HepG2 (cell line): ENCODE measurements around the gene VAPA. TPM values are rescaled to one million over a fixed set of nuclear protein-coding genes. Genes with fewer than 3 reads are reported as not detected.

Experiments
- ATAC-seq: fragments of 200-7000 bp; cut with Tn5 transposase; 3 replicates; pipeline ENCODE4 v1.9.1; 2020; ENCODE audit warnings: mild to moderate bottlenecking, moderate library complexity
- BruUV-seq: library from RNA; stranded (reverse); fragments of 400-500 nt; replicated peaks from 2 replicates; lab custom pipeline; 2021; lab: Mats Ljungman, UMichigan
- CTCF ChIA-PET: fragments of 300-600 bp; formaldehyde crosslinking; extraction: SDS; loops from one replicate; lab custom pipeline; 2021; ENCODE audit warnings: low total read pairs, inconsistent platforms, low intra/inter-chr PET ratio; lab: Yijun Ruan, JAX
- POLR2A ChIA-PET: fragments of 350-600 bp; sonication (Branson Sonifier 250); formaldehyde crosslinking; loops from one replicate; lab custom pipeline; 2020; ENCODE audit warnings: antibody characterized with exemption, inconsistent platforms; lab: Yijun Ruan, JAX
- DNase-seq: peaks from one replicate; pipeline ENCODE4 v3.0.0-alpha.2; 2015; ENCODE audit warnings: low spot score
- FAIRE-seq: peaks from 3 replicates; lab custom pipeline; 2011; peaks lifted over from hg19 to GRCh38; lab: Jason Lieb, UNC
- H2AFZ ChIP-seq: one replicate; pipeline ENCODE4 v1.6.1; 2011; ENCODE audit warnings: low read length, inconsistent platforms
- H3K27ac ChIP-seq: fragments of 300-600 bp; 3 replicates; pipeline ENCODE4 v1.8.0; 2011; ENCODE audit warnings: mixed run types, mild to moderate bottlenecking, mixed read lengths, low read length, inconsistent platforms; ENCODE audit not compliant: insufficient read depth; ENCODE audit errors: extremely low read length
- H3K27me3 ChIP-seq, 2 experiments: fragments of 200-600 bp in 1 of 2; 2 replicates in 1 of 2; 3 replicates in 1 of 2; pipeline versions ENCODE4 v1.6.0 to v1.8.0; 2011; ENCODE audit warnings: low read length in 2 of 2, mild to moderate bottlenecking in 2 of 2, moderate library complexity in 2 of 2, inconsistent platforms in 1 of 2; ENCODE audit not compliant: insufficient read depth in 2 of 2, control insufficient read depth in 1 of 2
- H3K36me3 ChIP-seq, 2 experiments: fragments of 200-600 bp in 1 of 2; replicated peaks in 1 of 2; 2 replicates in 1 of 2; 3 replicates in 1 of 2; pipeline versions ENCODE4 v1.5.1 to v1.8.0; 2011; ENCODE audit warnings: low read length in 2 of 2, inconsistent platforms in 1 of 2; ENCODE audit not compliant: insufficient read depth in 2 of 2, control insufficient read depth in 1 of 2
- H3K4me1 ChIP-seq: 2 replicates; pipeline ENCODE4 v1.5.1; 2012; ENCODE audit warnings: low read length, inconsistent platforms; ENCODE audit not compliant: insufficient read depth
- H3K4me2 ChIP-seq: 2 replicates; pipeline ENCODE4 v1.6.0; 2011; ENCODE audit warnings: low read depth, low read length, inconsistent platforms
- H3K4me3 ChIP-seq, 3 experiments: fragments of 200-600 bp in 1 of 3; sonication (generic), shearing (Covaris generic) in 1 of 3; replicated peaks in 1 of 3; 2 replicates each; pipeline ENCODE4 v1.5.1; 2011 to 2016; ENCODE audit warnings: low read length in 3 of 3, inconsistent platforms in 2 of 3, low read depth in 2 of 3, mild to moderate bottlenecking in 2 of 3, control low read depth in 1 of 3, mixed read lengths in 1 of 3; ENCODE audit not compliant: insufficient read depth in 1 of 3
- H3K79me2 ChIP-seq: one replicate; pipeline ENCODE4 v1.6.1; 2011; ENCODE audit warnings: low read length, inconsistent platforms; ENCODE audit not compliant: insufficient read depth
- H3K9ac ChIP-seq: 2 replicates; pipeline ENCODE4 v1.6.0; 2011; ENCODE audit warnings: mild to moderate bottlenecking, low read depth, low read length, inconsistent platforms; ENCODE audit not compliant: insufficient read depth
- H3K9me3 ChIP-seq: 2 replicates; pipeline ENCODE4 v1.5.1; 2012; ENCODE audit warnings: mild to moderate bottlenecking, low read length
- H4K20me1 ChIP-seq: 2 replicates; pipeline ENCODE4 v1.6.0; 2011; ENCODE audit warnings: inconsistent platforms, mild to moderate bottlenecking, low read length, moderate library complexity; ENCODE audit not compliant: insufficient read depth
- BRD4 ChIP-seq: sonication (generic); formaldehyde crosslinking; IDR thresholded peaks from 2 replicates; pipeline ENCODE4 v1.4.0; 2020; ENCODE audit warnings: missing genetic modification reagents
- CHD2 ChIP-seq: IDR thresholded peaks from 2 replicates; pipeline ENCODE4 v1.6.1; 2011; ENCODE audit warnings: low read depth, low read length, improper control_type of control experiment
- FOSL2 ChIP-seq: sonication (generic); formaldehyde crosslinking; IDR thresholded peaks from 2 replicates; pipeline ENCODE4 v1.4.0; 2020; ENCODE audit warnings: missing genetic modification reagents
- FOXO1 ChIP-seq: sonication (generic); formaldehyde crosslinking; IDR thresholded peaks from 2 replicates; pipeline ENCODE4 v1.4.0; 2020; ENCODE audit warnings: missing genetic modification reagents
- MAFF ChIP-seq: IDR thresholded peaks from 2 replicates; pipeline ENCODE4 v1.6.1; 2011; ENCODE audit warnings: low read depth, low read length, improper control_type of control experiment
- MAFK ChIP-seq, 2 experiments: IDR thresholded peaks in 1 of 2; conservative IDR thresholded peaks in 1 of 2; 2 replicates each; pipeline ENCODE4 v1.6.1; 2011; ENCODE audit warnings: improper control_type of control experiment in 2 of 2, low read length in 2 of 2
- PPARG ChIP-seq: conservative IDR thresholded peaks from 2 replicates; pipeline ENCODE4 v1.6.1; 2016; ENCODE audit warnings: missing biosample characterization, missing genetic modification reagents
- RBM22 ChIP-seq: fragments of 200-400 bp; formaldehyde crosslinking; optimal IDR thresholded peaks from 2 replicates; pipeline ENCODE3; 2017; ENCODE audit warnings: mild to moderate bottlenecking, low read length, moderate library complexity
- SP140L ChIP-seq: sonication (generic); formaldehyde crosslinking; IDR thresholded peaks from 2 replicates; pipeline ENCODE4 v1.4.0; 2020; ENCODE audit warnings: missing genetic modification reagents, borderline replicate concordance
- TBX2 ChIP-seq: sonication (generic); formaldehyde crosslinking; IDR thresholded peaks from 2 replicates; pipeline ENCODE4 v1.5.0; 2020; ENCODE audit warnings: missing genetic modification reagents, mild to moderate bottlenecking, borderline replicate concordance
- ZFP82 ChIP-seq: sonication (generic); formaldehyde crosslinking; IDR thresholded peaks from 2 replicates; pipeline ENCODE4 v1.5.1; 2020; ENCODE audit warnings: mild to moderate bottlenecking, missing genetic modification reagents, borderline replicate concordance
- ZKSCAN1 ChIP-seq: fragments of 150-350 bp; IDR thresholded peaks from 2 replicates; pipeline ENCODE4 v1.6.1; 2014; ENCODE audit warnings: low read length
- ZMYM3 ChIP-seq: sonication (generic); formaldehyde crosslinking; IDR thresholded peaks from 2 replicates; pipeline ENCODE4 v1.5.1; 2020; ENCODE audit warnings: mild to moderate bottlenecking, missing genetic modification reagents
- ZNF34 ChIP-seq: sonication (generic); formaldehyde crosslinking; IDR thresholded peaks from 2 replicates; pipeline ENCODE4 v1.4.0; 2020; ENCODE audit warnings: mild to moderate bottlenecking, missing genetic modification reagents, borderline replicate concordance
- ZNF44 ChIP-seq: sonication (generic); formaldehyde crosslinking; IDR thresholded peaks from 2 replicates; pipeline ENCODE4 v1.5.1; 2020; ENCODE audit warnings: mild to moderate bottlenecking, missing genetic modification reagents
- WGBS: methylation state at CpG from one replicate; pipeline ENCODE4 v1.1.6; 2017; ENCODE audit warnings: low lambda C conversion rate; 5-methylcytosine and 5-hydroxymethylcytosine counted together
- in situ Hi-C: cut with HindIII; loops from 2 replicates; pipeline ENCODE4 v1.10.0; 2017; ENCODE audit warnings: low pct_unique_long_range_greater_than_20kb; ENCODE audit not compliant: extremely low pct_ligation_motif_present
- intact Hi-C: fragments of 100-400 bp; cut with micrococcal nuclease; formaldehyde crosslinking; loops from one replicate; pipeline ENCODE4 v1.10.0; 2022; ENCODE audit not compliant: unreplicated experiment
- polyA plus RNA-seq, 8 experiments: library from polyadenylated mRNA; depleted of rRNA in 3 of 8; stranded (reverse) in 7 of 8; unstranded in 1 of 8; fragments of >200 nt; fragmentation: Illumina TruSeq in 4 of 8; extraction: Trizol in 4 of 8; gene quantifications; 2 replicates each; pipeline versions ENCODE4 v1.2.1 to v1.2.3, GENCODE V29; 2011 to 2016; ENCODE audit warnings: low read depth in 4 of 8, missing spikeins in 1 of 8, mixed read lengths in 1 of 8; ENCODE audit not compliant: insufficient read depth in 1 of 8
- total RNA-seq, 5 experiments: library from RNA; depleted of rRNA; stranded (reverse); fragments of >200 nt; fragmentation: Illumina TruSeq; extraction: Trizol; gene quantifications; 2 replicates each; pipeline ENCODE4 v1.2.3, GENCODE V29; 2016; ENCODE audit warnings: low read depth in 1 of 5
- TF ChIP-seq, protein P1 (sequence below): sonication (generic); formaldehyde crosslinking; IDR thresholded peaks from 2 replicates; pipeline ENCODE4 v1.8.1; 2023; ENCODE audit warnings: mild to moderate bottlenecking, moderate library complexity, missing genetic modification reagents

Gene VAPA
- total and polyA plus RNA-seq, 2 of the 13 experiments (the other 11 are each of a cell fraction or from before 2014, with no cell fraction given): 167 to 294 TPM

DNA sequence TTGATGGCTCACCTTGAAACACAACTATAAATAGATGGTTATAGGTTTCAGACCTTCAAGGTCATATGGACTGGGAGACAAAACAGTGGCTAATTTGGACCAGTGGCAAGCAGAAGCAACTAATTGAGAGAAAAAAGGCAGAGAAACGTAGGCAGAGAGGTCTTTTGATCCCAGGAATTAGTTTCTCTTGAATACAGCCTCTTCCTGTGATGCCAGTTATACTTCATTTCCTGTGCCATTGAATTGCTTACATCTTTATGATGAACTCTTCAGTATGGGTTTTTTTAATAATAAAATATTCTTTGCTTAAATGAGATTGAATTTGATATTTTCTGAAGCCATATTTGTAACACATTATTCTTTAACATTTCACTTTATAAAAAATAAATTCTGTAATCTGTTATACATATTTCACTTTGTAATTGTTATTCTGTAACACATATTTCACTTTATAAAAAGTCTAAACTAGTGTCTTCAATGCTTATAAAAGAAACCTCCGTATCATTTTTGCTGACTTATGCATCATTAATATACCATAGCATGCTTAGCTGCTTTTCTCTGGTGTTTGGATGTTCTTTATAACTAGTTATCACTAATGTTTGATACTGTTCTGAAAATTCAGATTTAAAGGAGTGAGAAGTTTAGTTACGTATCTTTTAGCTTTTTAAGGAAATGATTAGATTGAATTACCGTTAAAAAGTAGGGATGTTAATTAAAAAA is 8.9 kb downstream of the VAPA start:
- no TSS peak for BruUV-seq
- Histone ChIP-seq H3K36me3 (0 out of 5 replicates have a peak, but pooled peaks cover 0 to 2% of the 10 kb centered on the region in 2 experiments), H3K4me3 (no peak overlapping the region), H3K79me2 (peaks cover 100% of the 10 kb centered on the region), H3K27ac (no peak overlapping the region), H3K9ac (no peak overlapping the region), H3K9me3 (no peaks in the 10 kb centered on the region), H3K4me1 (peaks cover 85% of the 10 kb centered on the region), H3K27me3 (no peaks in the 10 kb centered on the region), H4K20me1 (peaks cover 95% of the 10 kb centered on the region), H3K4me2 (0 out of 2 replicates have a peak overlapping the region, but pooled peaks have one; percentile 4), H2AFZ (no peak overlapping the region)
- ATAC-seq (no peak), DNase-seq (no peak), FAIRE-seq (no peak)
- intact Hi-C loops (no loop called here), in situ Hi-C loops (loop anchor here (10.0 kb wide), 1 partner anchor 118 kb away; no protein-coding TSS in a partner anchor)
- ChIA-PET CTCF (no interaction called here), POLR2A (no interaction called here)
- TF ChIP-seq MAFF (peak; percentile 35; the same call in 1 of the 2 replicates), ZNF34 (CRISPR knock-in tag) (no peak), TBX2 (no peak), RBM22 (peak; percentile 50), BRD4 (CRISPR knock-in tag) (no peak), MAFK (conservative IDR thresholded peaks at IDR 0.05 in 1 of 2, IDR thresholded peaks at IDR 0.05 in 1 of 2; ENCODE audit: low read length in 2 of 2) (peak; percentile 64 to 65)
- 82% methylated on average over 4 of the region's 4 CpGs for WGBS

GRCh38 chr18:9924371-9924943 is 10.6 kb downstream of the VAPA start:
- no peak overlapping the region for H3K4me2 ChIP-seq
- WGBS: 60% methylated on average over 4 of the region's 4 CpGs
- intact Hi-C loops: no loop called here

More at GRCh38 chr18:9924371-9924943, 10.6 kb downstream of the VAPA start:
- CTCF ChIA-PET: no interaction called here
- DNase-seq (no peak), FAIRE-seq (no peak), ATAC-seq (no peak)
- no peak for TF ChIP-seq ZFP82 (CRISPR knock-in tag)
- no peak for TF ChIP-seq ZMYM3 (CRISPR knock-in tag)
- TF ChIP-seq ZKSCAN1: no peak
- no peak for TF ChIP-seq CHD2
- TF ChIP-seq FOXO1: no peak
- TF ChIP-seq, protein P1, sequence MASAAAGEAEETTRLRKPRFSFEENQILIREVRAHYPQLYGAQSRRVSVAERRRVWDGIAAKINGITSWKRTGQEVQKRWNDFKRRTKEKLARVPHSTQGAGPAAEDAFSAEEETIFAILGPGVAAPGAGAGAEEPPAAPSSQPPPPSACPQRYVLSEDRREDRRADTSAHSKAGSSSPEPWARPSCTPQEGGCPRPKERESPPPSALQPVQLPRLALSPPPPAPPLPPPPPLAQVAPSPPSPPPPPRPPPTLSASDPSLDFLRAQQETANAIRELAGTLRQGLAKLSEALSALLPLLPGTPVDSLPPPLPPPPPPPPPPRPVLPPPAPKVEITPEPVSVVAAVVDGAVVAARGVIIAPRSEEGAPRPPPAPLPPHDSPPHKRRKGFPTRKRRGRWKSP: no peak
- TF ChIP-seq FOSL2 (CRISPR knock-in tag): no peak
- TF ChIP-seq SP140L: no peak
- TF ChIP-seq ZNF44: no peak
- TF ChIP-seq PPARG (CRISPR knock-in tag): no peak
- Histone ChIP-seq H3K4me3 (no peak overlapping the region), H3K79me2 (peaks cover 100% of the 10 kb centered on the region), H3K27me3 (no peaks in the 10 kb centered on the region), H3K4me1 (peaks cover 84% of the 10 kb centered on the region), H4K20me1 (peaks cover 94% of the 10 kb centered on the region), H3K9me3 (no peaks in the 10 kb centered on the region), H3K9ac (no peak overlapping the region), H3K27ac (no peak overlapping the region), H3K36me3 (0 out of 5 replicates have a peak, but pooled peaks cover 0 to 2% of the 10 kb centered on the region in 2 experiments), H2AFZ (no peak overlapping the region)
- POLR2A ChIA-PET: interaction anchor here (1.4 kb wide), 1 partner anchor 11 kb away, joined by 3 read pairs; the partner anchor contains the start of gene VAPA
- in situ Hi-C loops: loop anchor here (10.0 kb wide), 1 partner anchor 120 kb away; no protein-coding TSS in a partner anchor
- BruUV-seq: no TSS peak
